Effector memory CD4-positive, alpha-beta T cell (primary cell): ENCODE measurements around the gene CEP83.

ENCODE experiments used
- DNase-seq, 3 donors: peaks; one replicate each; pipeline ENCODE4 v3.0.0-alpha.2; 2020
- H3K27ac ChIP-seq: 2 replicates; pipeline ENCODE4 v1.7.0; 2013; ENCODE audit warnings: mild to moderate bottlenecking, low read length, moderate library complexity; ENCODE audit not compliant: insufficient read depth, poor library complexity, severe bottlenecking
- H3K27me3 ChIP-seq: replicated peaks from 2 replicates; pipeline ENCODE4 v1.7.0; 2013; ENCODE audit warnings: mild to moderate bottlenecking, low read length; ENCODE audit not compliant: insufficient read depth, control insufficient read depth, poor library complexity, severe bottlenecking
- H3K36me3 ChIP-seq: 2 replicates; pipeline ENCODE4 v1.7.0; 2013; ENCODE audit warnings: mild to moderate bottlenecking, low read length, moderate library complexity; ENCODE audit not compliant: control insufficient read depth, insufficient read depth
- H3K4me1 ChIP-seq: 2 replicates; pipeline ENCODE4 v1.7.0; 2013; ENCODE audit warnings: low read length, mild to moderate bottlenecking; ENCODE audit not compliant: control insufficient read depth, insufficient read depth, poor library complexity, severe bottlenecking
- H3K4me3 ChIP-seq: 2 replicates; pipeline ENCODE4 v1.7.0; 2013; ENCODE audit warnings: low read length, low read depth, mild to moderate bottlenecking; ENCODE audit not compliant: insufficient read depth, poor library complexity, severe bottlenecking
- H3K9me3 ChIP-seq: 2 replicates; pipeline ENCODE4 v1.7.0; 2013; ENCODE audit warnings: mild to moderate bottlenecking, low read length, moderate library complexity; ENCODE audit not compliant: control insufficient read depth

Gene CEP83

GRCh38 chr12:94297876-94298505 lies 161.7 kb downstream of the CEP83 start:
- no peak overlapping the region for H3K27ac ChIP-seq
- no peaks in the 10 kb centered on the region for H3K4me1 ChIP-seq
- peaks cover 47% of the 10 kb centered on the region for H3K36me3 ChIP-seq
- H3K9me3 ChIP-seq = no peaks in the 10 kb centered on the region
- H3K4me3 ChIP-seq = no peak overlapping the region
- no peak for DNase-seq
- no peaks in the 10 kb centered on the region for H3K27me3 ChIP-seq

- DNase-seq = no peak
- Histone ChIP-seq H3K4me3 (no peak overlapping the region), H3K36me3 (peaks cover 41% of the 10 kb centered on the region), H3K9me3 (no peaks in the 10 kb centered on the region), H3K27ac (no peak overlapping the region), H3K4me1 (no peaks in the 10 kb centered on the region), H3K27me3 (no peaks in the 10 kb centered on the region)
Measured at GRCh38 chr12:94297096-94297699, 162.5 kb downstream of the CEP83 start.

- Histone ChIP-seq H3K27me3 (no peaks in the 10 kb centered on the region), H3K4me3 (no peak overlapping the region), H3K4me1 (no peaks in the 10 kb centered on the region), H3K27ac (no peak overlapping the region), H3K36me3 (peaks cover 28% of the 10 kb centered on the region), H3K9me3 (no peaks in the 10 kb centered on the region)
- no peak for DNase-seq
Measured at GRCh38 chr12:94290353-94290752, 169.3 kb downstream of the CEP83 start.

GRCh38 chr12:94289461-94290312 lies 170.0 kb downstream of the CEP83 start:
- Histone ChIP-seq H3K9me3 (no peaks in the 10 kb centered on the region), H3K27me3 (no peaks in the 10 kb centered on the region), H3K4me3 (no peak overlapping the region), H3K27ac (no peak overlapping the region), H3K4me1 (no peaks in the 10 kb centered on the region), H3K36me3 (peaks cover 24% of the 10 kb centered on the region)
- DNase-seq = no peak

- Histone ChIP-seq H3K27ac (no peak overlapping the region), H3K27me3 (no peaks in the 10 kb centered on the region), H3K4me3 (no peak overlapping the region), H3K9me3 (no peaks in the 10 kb centered on the region), H3K4me1 (peaks cover 15% of the 10 kb centered on the region), H3K36me3 (peaks cover 24% of the 10 kb centered on the region)
- DNase-seq = no peak
Measured at GRCh38 chr12:94287245-94287628, 172.4 kb downstream of the CEP83 start.

- peaks cover 19% of the 10 kb centered on the region for H3K4me1 ChIP-seq
- no peak overlapping the region for H3K4me3 ChIP-seq
- H3K9me3 ChIP-seq = no peaks in the 10 kb centered on the region
- peaks cover 24% of the 10 kb centered on the region for H3K36me3 ChIP-seq
- H3K27ac ChIP-seq = no peak overlapping the region
- DNase-seq = no peak
- no peaks in the 10 kb centered on the region for H3K27me3 ChIP-seq
Measured at GRCh38 chr12:94286583-94287244, 173.0 kb downstream of the CEP83 start.

- Histone ChIP-seq H3K27ac (no peak overlapping the region), H3K9me3 (no peaks in the 10 kb centered on the region), H3K27me3 (no peaks in the 10 kb centered on the region), H3K4me1 (peaks cover 19% of the 10 kb centered on the region), H3K36me3 (peaks cover 24% of the 10 kb centered on the region), H3K4me3 (no peak overlapping the region)
- DNase-seq = no peak
Measured at GRCh38 chr12:94285943-94286582, 173.6 kb downstream of the CEP83 start.

GRCh38 chr12:94284859-94285258 lies 174.8 kb downstream of the CEP83 start:
- no peak overlapping the region for H3K27ac ChIP-seq
- H3K4me3 ChIP-seq = no peak overlapping the region
- peaks cover 19% of the 10 kb centered on the region for H3K4me1 ChIP-seq
- no peaks in the 10 kb centered on the region for H3K9me3 ChIP-seq
- DNase-seq = no peak
- H3K27me3 ChIP-seq = no peaks in the 10 kb centered on the region
- H3K36me3 ChIP-seq = peaks cover 34% of the 10 kb centered on the region

GRCh38 chr12:94284046-94284445 lies 175.6 kb downstream of the CEP83 start:
- peaks cover 19% of the 10 kb centered on the region for H3K4me1 ChIP-seq
- peaks cover 34% of the 10 kb centered on the region for H3K36me3 ChIP-seq
- no peaks in the 10 kb centered on the region for H3K27me3 ChIP-seq
- no peaks in the 10 kb centered on the region for H3K9me3 ChIP-seq
- no peak overlapping the region for H3K4me3 ChIP-seq
- H3K27ac ChIP-seq = no peak overlapping the region
- DNase-seq = no peak
